Adrenal gland (tissue), 12 donors: ENCODE results near the gene ATOH8. TPM values are rescaled to one million over a fixed set of nuclear protein-coding genes. Genes with fewer than 3 reads are reported as not detected.

ENCODE experiments used
- DNase-seq, 7 donors: peaks; one replicate each; pipeline ENCODE4 v3.0.0-alpha.2; 2019 to 2020
- H3K27ac ChIP-seq, 5 donors: fragments of 200-600 bp; sonication (generic) in 4 of 5; 1 replicate in 3 of 5; 2 replicates in 2 of 5; pipeline versions ENCODE4 v1.5.1 to v1.8.0; 2016 to 2020; ENCODE audit warnings: mild to moderate bottlenecking in 1 of 5
- H3K27me3 ChIP-seq: fragments of 200-600 bp; 2 replicates; pipeline ENCODE4 v1.8.0; 2021
- H3K36me3 ChIP-seq, 2 donors: fragments of 200-600 bp; replicated peaks in 1 of 2; 1 replicate in 1 of 2; 2 replicates in 1 of 2; pipeline versions ENCODE4 v1.5.1 to v1.8.0; 2018 to 2022
- H3K4me1 ChIP-seq, 2 donors: fragments of 200-600 bp; replicated peaks in 1 of 2; 1 replicate in 1 of 2; 2 replicates in 1 of 2; pipeline versions ENCODE4 v1.5.1 to v1.8.0; 2018 to 2021
- H3K4me3 ChIP-seq, 4 donors: fragments of 200-600 bp; sonication (generic) in 3 of 4; one replicate each; pipeline ENCODE4 v1.5.1; 2016 to 2018
- H3K9me3 ChIP-seq, 3 donors: fragments of 200-600 bp; sonication (generic) in 1 of 3; replicated peaks in 1 of 3; 1 replicate in 2 of 3; 2 replicates in 1 of 3; pipeline versions ENCODE4 v1.5.1 to v1.8.0; 2016 to 2021
- POLR2A ChIP-seq, 2 donors: fragments of 450-650 bp; IDR thresholded peaks; one replicate each; pipeline ENCODE4 v1.6.1; 2017; ENCODE audit warnings: antibody characterized with exemption in 2 of 2, mild to moderate bottlenecking in 2 of 2, moderate library complexity in 1 of 2
- WGBS, 4 donors: extraction: QIAGEN DNeasy Blood & Tissue Kit in 2 of 4; methylation state at CpG; one replicate each; pipeline versions ENCODE4 v1.1.5 to v1.1.7; 2013 to 2017; 5-methylcytosine and 5-hydroxymethylcytosine counted together
- intact Hi-C, 2 donors: fragments of 100-400 bp; cut with DNase I; formaldehyde crosslinking; loops; one replicate each; pipeline versions ENCODE4 v1.14.1 to v1.15.0; 2022 to 2023
- polyA plus RNA-seq, 3 donors: library from polyadenylated mRNA; stranded (reverse); fragments of 200-250 nt in 2 of 3; fragments of 350-450 nt in 1 of 3; fragmentation: Illumina TruSeq in 1 of 3; extraction: RNeasy Lipid Tissue Mini Kit (QIAGEN cat#74804) in 1 of 3; gene quantifications; one replicate each; pipeline ENCODE4 v1.2.3, GENCODE V29; 2013 to 2014
- total RNA-seq, 9 donors: library from RNA; depleted of rRNA in 4 of 9; stranded (reverse); fragments of >200 nt in 4 of 9; fragments of 120-200 nt in 1 of 9; fragmentation: NEBNext Ultra II Directional in 1 of 9; extraction: Animal tissue kit (Norgen Biotek cat#: 25700) in 1 of 9; gene quantifications; one replicate each; pipeline versions ENCODE4 v1.1.0 to v1.2.4, GENCODE V29; 2013 to 2023
- TF ChIP-seq, protein P1 (sequence below), 6 experiments: fragments of 450-650 bp in 4 of 6; fragments of 200-600 bp in 2 of 6; sonication (generic) in 1 of 6; IDR thresholded peaks; 1 replicate in 5 of 6; 2 replicates in 1 of 6; pipeline versions ENCODE4 v1.5.1 to v1.8.0; 2016 to 2021; ENCODE audit warnings: antibody characterized with exemption in 6 of 6, mild to moderate bottlenecking in 2 of 6, moderate library complexity in 1 of 6
- donor health status: healthy with polysubstance abuse.
- donor health status: Bipolar disorder and iron deficiency.
- donor health status: DM: yes; HTN: yes; CAD: no.
- donor health status: DM: no; HTN: no; CAD: no.
- donor health status: DM: no; HTN: no; CAD: no.
- donor health status: DM: yes; HTN: yes; CAD: no.

Gene ATOH8
- total and polyA plus RNA-seq, 12 donors = 0.88 to 44.0 (median 6.0) TPM

DNA sequence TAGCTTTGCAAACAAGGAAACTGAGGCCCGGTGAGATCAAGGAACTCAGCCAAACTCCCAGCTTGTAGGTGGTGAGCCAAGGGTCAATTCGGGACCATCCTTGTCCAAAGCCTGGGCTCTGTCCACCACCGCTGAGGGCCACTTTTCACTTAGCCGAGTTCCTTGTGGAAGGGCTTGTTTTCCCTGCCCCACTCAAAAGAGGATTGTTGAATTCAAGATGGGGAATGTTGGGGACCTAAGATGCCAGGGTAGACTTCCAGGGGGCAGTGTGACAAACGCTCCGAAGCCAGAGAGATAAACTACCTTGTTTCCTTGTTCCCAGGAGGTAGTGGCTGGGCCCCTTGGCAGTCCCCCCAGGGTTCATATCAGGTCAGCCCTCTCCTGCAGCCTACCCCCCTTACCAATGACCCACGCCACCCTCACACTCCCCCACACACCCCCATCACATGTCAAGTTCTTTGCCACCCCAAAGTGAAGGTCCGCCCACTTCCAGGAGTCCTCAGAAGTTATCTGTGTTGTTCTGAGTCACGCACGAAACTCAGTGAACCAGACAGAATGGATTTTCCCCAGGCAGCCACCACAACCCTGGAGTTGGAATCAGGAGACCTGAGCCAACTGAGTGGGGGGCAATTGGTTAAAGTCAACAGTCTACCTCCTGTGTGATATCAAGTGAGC lies 10.3 kb upstream of the ATOH8 start:
- Histone ChIP-seq H3K27ac (peak overlapping the region in 2 of 5 donors; percentile 67 to 91), H3K4me1 (peaks cover 17 to 47% of the 10 kb centered on the region in 2 donors), H3K4me3 (no peak overlapping the region), H3K9me3 (no peaks in the 10 kb centered on the region), H3K27me3 (no peaks in the 10 kb centered on the region), H3K36me3 (no peaks in the 10 kb centered on the region)
- 49 to 59% (median 56%) methylated on average over 8 to 10 of the region's 10 CpGs for WGBS, 4 donors
- peak in 5 of 7 donors; percentile 47 to 63 (median 54) for DNase-seq
- intact Hi-C loops = no loop called here
- no peak for TF ChIP-seq POLR2A (IDR thresholded peaks at IDR 0.05)
- TF ChIP-seq, protein P1, sequence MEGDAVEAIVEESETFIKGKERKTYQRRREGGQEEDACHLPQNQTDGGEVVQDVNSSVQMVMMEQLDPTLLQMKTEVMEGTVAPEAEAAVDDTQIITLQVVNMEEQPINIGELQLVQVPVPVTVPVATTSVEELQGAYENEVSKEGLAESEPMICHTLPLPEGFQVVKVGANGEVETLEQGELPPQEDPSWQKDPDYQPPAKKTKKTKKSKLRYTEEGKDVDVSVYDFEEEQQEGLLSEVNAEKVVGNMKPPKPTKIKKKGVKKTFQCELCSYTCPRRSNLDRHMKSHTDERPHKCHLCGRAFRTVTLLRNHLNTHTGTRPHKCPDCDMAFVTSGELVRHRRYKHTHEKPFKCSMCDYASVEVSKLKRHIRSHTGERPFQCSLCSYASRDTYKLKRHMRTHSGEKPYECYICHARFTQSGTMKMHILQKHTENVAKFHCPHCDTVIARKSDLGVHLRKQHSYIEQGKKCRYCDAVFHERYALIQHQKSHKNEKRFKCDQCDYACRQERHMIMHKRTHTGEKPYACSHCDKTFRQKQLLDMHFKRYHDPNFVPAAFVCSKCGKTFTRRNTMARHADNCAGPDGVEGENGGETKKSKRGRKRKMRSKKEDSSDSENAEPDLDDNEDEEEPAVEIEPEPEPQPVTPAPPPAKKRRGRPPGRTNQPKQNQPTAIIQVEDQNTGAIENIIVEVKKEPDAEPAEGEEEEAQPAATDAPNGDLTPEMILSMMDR (IDR thresholded peaks at IDR 0.05) = no peak

DNA sequence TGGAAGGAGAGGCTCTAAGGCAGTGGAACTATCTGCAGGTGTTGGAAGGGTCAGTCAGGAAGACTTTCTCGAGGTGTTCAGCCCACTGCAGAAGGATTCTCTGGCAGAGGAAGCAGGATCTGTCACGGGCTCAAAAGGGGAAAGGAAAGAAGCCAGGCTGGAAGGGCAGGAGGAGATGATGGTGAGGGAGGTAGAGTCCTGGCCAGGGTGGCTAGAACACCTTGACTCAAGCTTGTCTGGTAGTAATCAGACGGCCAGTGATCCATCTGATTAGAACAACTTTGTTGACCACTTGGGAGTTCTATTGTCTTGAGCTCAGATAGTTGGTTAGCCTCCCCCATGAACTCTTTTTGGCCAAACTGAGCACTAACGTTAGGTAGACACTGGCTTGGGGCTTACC lies 9.7 kb upstream of the ATOH8 start:
- no peak overlapping the region for H3K4me3 ChIP-seq
- H3K36me3 ChIP-seq = no peaks in the 10 kb centered on the region
- TF ChIP-seq, protein P1 (IDR thresholded peaks at IDR 0.05) = no peak
- no peak for TF ChIP-seq POLR2A (IDR thresholded peaks at IDR 0.05)
- 55 to 76% (median 59%) methylated on average over 3 to 4 of the region's 4 CpGs for WGBS, 4 donors
- no peak for DNase-seq
- peak overlapping the region in 2 of 5 donors; percentile 67 to 91 for H3K27ac ChIP-seq
- no peaks in the 10 kb centered on the region for H3K9me3 ChIP-seq
- H3K27me3 ChIP-seq = no peaks in the 10 kb centered on the region
- H3K4me1 ChIP-seq = peaks cover 17 to 47% of the 10 kb centered on the region in 2 donors
- intact Hi-C loops = no loop called here

DNA sequence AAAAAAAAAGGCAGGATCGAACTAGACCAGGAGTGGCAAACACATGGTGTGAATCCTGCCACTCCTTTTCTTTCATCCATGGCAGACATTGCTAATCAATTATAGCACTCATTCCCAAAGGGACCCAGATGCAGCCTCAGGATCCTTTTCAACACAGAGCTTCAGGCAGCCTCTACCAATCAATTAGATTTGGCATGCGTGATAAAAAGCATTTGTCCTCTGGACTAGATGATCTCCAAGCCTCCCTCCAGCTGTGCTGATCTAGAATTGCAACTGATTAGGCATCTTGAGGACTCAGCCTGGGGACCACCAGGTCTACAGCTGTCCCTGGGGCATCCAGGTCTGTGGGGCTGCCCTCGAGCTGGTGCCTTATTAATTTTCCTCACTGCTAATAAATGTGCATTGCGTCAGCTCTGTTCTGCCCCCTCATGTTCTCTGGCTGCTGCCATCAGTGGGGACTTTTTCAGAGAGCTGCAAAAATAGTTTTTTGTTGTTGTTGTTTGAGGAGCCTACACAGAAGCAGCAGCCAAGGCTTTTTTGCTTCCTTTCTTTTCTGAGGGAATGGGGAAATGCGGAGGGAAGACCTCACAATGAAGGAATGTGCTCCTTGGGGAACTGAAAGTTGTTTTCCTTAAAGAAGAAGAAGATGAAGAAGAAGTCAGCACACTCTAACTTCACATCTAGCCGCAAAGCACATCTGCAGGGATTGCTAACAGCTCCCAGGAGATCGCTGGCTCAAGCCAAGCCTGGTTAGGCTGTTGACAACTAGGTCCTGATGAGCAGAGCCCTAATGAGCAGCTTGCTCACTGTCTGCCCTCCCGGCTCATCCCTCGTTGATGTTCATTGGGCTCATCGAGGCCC lies 8.8 kb upstream of the ATOH8 start:
- WGBS, 4 donors = 44 to 51% (median 47%) methylated on average over 8 to 10 of the region's 10 CpGs
- Histone ChIP-seq H3K27ac (peak overlapping the region in 2 of 5 donors; percentile 67 to 77), H3K4me1 (peaks cover 17 to 47% of the 10 kb centered on the region in 2 donors), H3K9me3 (no peaks in the 10 kb centered on the region), H3K27me3 (no peaks in the 10 kb centered on the region), H3K4me3 (no peak overlapping the region), H3K36me3 (no peaks in the 10 kb centered on the region)
- TF ChIP-seq, protein P1 (IDR thresholded peaks at IDR 0.05) = no peak
- TF ChIP-seq POLR2A (IDR thresholded peaks at IDR 0.05) = no peak
- DNase-seq = peak in 2 of 7 donors; percentile 40 to 65
- intact Hi-C loops = loop anchor here (5.0 kb wide), 2 partner anchors 52 to 67 kb away; no protein-coding TSS in a partner anchor

DNA sequence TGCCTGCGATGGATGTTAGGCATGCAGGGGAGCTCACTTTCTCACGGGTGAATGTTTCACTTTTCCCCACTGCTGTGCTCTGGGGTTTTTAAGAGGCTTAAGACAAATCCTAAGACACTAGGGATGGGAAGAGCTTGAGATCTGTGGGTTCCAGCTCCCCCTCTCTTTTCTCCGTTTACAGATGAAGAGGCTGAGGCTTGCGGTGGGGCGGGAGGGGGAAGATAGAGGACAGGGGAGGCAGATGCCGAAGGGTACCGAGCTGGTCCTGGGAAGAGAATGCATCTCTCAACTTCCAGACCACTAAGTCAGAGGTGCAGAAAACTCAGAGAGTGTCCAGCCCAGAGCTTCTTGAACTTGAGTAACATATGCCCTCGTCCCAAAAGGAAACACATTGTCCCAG lies 8.2 kb upstream of the ATOH8 start:
- no peaks in the 10 kb centered on the region for H3K9me3 ChIP-seq
- TF ChIP-seq, protein P1 (IDR thresholded peaks at IDR 0.05) = no peak
- no peak for TF ChIP-seq POLR2A (IDR thresholded peaks at IDR 0.05)
- H3K4me1 ChIP-seq = peaks cover 18 to 47% of the 10 kb centered on the region in 2 donors
- 45 to 58% (median 50%) methylated on average over 7 to 8 of the region's 8 CpGs for WGBS, 4 donors
- DNase-seq = no peak
- no peak overlapping the region for H3K4me3 ChIP-seq
- intact Hi-C loops = loop anchor here (5.0 kb wide), 2 partner anchors 52 to 67 kb away; no protein-coding TSS in a partner anchor
- H3K27ac ChIP-seq = peak overlapping the region in 2 of 5 donors; percentile 67 to 68
- H3K27me3 ChIP-seq = no peaks in the 10 kb centered on the region
- H3K36me3 ChIP-seq = no peaks in the 10 kb centered on the region
